Activated T-cell treated with anti-CD3 and anti-CD28 coated beads, Interleukin-2, amount 50 U/mL, for 1 hour (primary cell): ENCODE data around the gene NPR1.
A peak's percentile ranks its signal among the peaks of the same experiment; 100 is the strongest.
"Not testable (repeated sequence)": the region's sequence is repeated elsewhere in the genome, so short reads cannot be mapped to it uniquely, and the experiment has no call there.

Source experiments
- DNase-seq: peaks from one replicate; pipeline ENCODE4 v3.0.0-alpha.2; 2020

Gene NPR1

DNA sequence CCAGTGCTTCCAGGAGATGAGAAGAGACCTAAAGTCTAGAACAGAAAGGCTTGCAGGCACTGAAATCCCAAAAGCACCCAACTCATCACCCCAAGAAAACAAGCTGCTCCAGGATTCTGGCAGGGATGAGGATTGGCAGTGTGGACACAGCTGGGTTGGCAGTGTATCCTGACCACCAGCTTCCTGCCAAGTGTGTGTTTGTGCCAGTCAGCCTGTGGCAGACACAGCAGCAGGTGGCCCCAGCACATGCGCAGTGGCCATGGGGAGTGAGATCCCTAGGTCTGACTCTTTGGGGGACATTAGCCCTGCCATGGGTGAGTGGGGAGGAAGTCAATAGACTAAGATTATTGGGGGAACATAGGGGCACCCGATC lies 28.6 kb upstream of the NPR1 start:
- no peak for DNase-seq

DNA sequence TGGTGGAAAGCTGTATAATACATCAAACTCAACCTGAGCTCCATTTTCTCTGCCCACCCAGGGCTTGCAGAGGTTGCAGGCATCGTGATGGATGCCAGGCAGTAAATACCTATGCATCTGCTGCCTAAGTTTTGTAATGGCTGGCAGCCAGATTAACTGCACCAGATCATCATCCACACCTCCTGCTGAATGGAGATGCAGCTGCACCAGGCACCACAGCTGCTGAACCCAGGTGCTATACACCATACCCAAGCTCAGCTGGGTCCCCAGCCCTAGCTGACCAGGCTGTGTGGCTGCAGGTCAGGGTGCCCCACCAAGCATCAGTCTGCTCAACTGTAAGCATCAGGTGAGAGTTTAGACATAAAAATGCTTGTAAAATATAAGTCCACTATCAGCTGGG lies 26.7 kb upstream of the NPR1 start:
- no peak for DNase-seq

DNA sequence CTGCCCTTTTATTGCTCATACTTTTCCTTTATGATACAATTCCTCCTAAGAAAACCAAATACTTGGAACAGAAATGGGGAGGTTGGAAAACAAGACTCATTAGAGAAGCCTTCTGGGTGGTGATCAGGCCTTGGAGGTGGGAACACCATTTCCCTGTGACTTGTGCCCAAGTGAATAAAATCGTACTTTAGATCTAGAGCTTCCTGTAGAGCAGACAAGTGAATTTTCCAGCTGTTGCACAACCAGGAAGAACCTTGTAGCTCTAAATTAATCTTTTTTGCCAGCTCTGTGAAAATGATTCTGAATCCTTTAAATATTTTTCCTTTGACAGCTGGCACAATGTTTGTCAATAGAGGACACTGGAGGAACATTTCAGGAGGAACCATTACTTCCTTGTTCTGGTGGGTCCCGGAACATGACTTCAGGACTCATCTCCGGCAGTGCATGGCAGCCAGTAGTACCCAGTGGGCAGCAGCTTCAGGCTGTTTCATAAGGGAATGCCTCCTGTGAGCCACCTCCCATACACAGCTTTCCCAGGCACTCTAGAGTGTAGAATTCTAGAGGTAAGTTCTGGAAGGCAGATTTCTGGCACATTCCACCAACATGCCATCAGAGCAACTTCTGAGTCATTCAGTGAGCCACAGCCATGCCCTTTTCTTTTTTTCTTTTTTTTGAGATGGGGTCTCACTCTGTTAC lies 25.5 kb upstream of the NPR1 start:
- no peak for DNase-seq

DNA sequence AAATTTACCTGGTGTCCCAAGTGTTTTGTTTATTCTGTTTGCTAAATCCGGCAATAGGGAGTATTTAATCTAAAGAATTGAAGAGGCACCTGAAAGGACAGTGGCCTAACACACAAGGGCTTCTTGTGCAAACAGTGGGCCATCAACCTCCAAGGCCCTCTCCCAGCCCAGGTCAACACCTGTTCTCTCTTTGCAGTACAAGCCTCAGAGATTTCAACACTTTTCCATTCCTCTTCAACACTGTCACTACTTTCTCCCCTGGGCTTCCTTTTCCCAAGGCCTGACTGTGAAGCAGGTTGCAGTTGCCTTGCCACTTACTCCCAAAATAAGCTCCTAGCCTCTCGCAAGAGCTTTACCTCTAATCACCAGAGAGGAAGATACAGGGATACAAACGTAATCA lies 23.2 kb upstream of the NPR1 start:
- no peak for DNase-seq

- DNase-seq = peak; percentile 92
These were observed 19.9 kb upstream of the NPR1 start, which contains the start of gene SNAPIN for GRCh38 chr1:153658400-153659174. Gene SNAPIN (plus strand): TSS chr1:153658703. CDS start chr1:153658744, 41 bp downstream.

GRCh38 chr1:153659175-153659534 lies 19.3 kb upstream of the NPR1 start:
- no peak for DNase-seq

- DNase-seq = no peak
These were observed 18.8 kb upstream of the NPR1 start for GRCh38 chr1:153659656-153660055.

DNA sequence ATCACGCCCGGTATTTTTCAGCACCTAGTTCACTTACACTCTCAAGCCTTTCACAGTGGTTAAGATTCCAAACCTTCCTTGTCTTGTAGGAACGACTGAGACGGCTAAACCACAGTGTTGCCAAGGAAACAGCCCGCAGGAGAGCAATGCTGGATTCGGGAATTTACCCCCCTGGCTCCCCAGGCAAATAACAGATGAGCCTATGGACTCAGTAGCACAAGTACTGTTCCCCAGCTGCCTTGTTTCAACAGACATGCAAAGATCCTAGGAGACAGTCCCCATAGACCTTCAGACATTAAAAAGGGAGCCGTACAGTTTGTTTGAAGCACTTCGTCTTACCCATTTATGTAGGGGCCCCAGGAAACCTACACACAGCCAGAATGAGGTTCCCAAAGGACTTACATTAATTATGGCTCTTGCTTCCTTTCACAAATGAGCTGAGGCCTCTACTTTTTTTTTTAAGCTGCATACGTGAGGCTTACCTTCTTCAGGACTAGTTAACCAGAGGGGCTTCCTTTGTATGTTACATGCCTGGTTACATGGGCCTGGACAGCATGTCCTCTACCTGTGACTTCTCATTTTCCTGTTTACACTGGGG lies 17.3 kb upstream of the NPR1 start:
- no peak for DNase-seq

DNA sequence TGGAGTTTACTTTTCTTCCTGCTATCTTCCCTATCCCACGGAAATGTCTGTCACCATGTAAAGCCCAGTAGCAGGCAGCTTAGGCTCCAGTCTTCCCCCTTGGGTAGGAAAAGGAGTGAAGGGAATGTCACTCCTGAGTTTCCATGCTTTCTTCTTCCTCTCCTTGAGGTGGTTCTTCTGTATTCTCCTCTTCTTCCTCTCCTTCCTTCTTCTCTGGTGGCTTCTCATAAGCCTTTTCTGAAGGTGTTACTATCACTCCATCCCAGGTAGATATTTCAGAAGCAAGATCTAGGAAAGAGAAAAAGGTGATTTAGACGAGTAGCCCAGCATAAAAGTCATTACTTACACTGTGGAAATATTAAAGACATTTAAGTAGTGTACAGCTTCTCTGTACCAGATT lies 16.2 kb upstream of the NPR1 start:
- DNase-seq = no peak

GRCh38 chr1:153663211-153663610 lies 15.3 kb upstream of the NPR1 start:
- DNase-seq = no peak

DNA sequence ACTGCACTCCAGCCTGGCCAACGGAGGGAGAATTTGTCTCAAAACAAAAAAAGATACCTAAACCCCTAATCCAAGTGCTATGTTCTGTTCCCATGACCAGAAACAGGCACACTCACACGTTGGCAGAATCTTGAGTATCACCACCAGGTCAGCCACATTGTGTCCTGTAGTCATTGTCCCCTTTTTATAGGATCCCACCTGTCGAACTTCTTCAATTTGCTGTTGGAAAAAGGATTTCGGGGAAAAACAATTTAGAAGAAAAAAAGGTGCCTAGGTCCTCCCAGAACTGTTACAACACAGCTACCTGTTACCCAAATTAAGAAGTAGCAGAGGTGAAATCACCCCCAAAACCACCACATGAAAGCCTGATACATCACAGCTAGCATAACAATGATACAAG lies 11.0 kb upstream of the NPR1 start:
- no peak for DNase-seq

DNA sequence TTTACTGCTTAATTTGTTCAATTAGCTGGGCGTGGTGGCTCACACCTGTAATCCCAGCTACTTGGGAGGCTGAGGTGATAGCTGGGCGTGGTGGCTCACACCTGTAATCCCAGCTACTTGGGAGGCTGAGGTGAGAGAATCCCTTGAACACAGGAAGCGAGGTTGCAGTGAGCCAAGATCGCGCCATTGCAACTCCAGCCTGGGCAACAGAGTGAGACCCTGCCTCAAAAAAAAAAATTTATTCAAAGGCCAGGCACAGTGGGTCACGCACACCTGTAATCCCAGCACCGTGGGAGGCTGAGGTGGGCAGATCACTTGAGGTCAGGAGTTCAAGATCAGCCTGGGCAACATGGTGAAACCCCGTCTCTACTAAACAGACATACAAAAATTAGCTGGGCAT lies 9.8 kb upstream of the NPR1 start:
- DNase-seq = not testable (repeated sequence)

- DNase-seq = no peak
These were observed 8.9 kb upstream of the NPR1 start for GRCh38 chr1:153669606-153670005.

DNA sequence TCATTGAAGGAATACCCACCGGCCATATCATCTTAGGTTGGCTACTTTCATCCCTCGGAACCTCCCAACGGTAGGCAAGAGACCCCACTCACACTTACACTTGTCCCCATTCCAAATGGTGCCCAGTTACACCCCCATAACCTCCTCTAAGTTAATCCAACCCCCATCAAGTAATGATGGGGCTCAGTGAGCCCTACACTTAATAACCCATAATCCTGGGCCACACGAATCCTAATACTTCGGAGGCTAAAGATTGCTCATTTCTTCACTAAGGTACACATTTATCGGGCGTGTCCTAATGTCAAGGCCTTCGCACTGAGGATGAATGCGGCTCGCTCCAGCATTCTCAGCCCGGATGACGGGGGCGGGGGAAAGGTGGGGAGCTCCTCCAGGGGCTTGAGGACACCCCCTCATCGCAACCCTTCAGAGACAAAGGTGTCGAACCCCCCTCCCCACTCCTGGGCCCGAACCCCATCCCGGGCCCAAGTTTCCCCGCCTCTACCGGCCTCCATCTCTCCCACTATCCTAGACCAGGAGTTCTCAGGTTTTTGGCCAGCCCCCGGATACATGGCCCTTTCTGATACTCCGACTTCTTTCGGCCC lies 8.1 kb upstream of the NPR1 start:
- DNase-seq = no peak

DNA sequence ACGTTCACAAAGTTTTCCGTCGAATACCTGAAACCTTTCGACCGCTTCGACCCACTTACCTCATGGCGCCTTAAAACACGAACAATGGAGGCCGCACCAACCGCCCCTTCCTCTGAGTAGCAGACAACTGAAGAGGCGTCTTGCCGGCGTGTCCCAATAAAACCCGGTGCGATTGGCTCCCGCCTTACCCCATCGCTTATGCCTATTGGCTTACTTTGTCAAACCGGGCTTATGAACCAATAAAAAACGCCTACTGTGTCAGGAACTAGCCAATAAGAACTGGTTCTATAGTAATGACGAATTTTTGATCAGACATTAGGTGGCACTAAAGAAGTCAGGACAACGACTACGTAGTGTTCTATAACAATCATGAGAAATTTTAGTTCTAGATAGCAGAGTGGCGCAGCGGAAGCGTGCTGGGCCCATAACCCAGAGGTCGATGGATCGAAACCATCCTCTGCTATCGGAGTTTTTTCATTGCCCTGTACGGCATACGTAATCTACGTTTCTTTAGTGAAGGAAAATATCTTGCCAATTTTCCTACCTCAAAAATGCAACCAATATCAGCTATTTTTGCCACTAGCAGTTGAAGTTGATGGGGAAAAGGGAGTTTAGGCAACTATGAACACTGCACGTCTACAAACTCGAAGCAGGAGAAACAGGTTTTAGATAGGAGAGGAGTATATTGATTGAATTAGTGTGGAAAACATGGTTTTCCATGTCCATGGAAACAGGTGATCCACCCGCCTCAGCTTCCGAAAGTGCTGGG lies 7.4 kb upstream of the NPR1 start, which contains the start of gene ILF2:
Gene ILF2 (minus strand): TSS at position 135 of the 769 bp plus-strand sequence. CDS start 71 bp downstream, at position 64.
- DNase-seq = peak; percentile 96

DNA sequence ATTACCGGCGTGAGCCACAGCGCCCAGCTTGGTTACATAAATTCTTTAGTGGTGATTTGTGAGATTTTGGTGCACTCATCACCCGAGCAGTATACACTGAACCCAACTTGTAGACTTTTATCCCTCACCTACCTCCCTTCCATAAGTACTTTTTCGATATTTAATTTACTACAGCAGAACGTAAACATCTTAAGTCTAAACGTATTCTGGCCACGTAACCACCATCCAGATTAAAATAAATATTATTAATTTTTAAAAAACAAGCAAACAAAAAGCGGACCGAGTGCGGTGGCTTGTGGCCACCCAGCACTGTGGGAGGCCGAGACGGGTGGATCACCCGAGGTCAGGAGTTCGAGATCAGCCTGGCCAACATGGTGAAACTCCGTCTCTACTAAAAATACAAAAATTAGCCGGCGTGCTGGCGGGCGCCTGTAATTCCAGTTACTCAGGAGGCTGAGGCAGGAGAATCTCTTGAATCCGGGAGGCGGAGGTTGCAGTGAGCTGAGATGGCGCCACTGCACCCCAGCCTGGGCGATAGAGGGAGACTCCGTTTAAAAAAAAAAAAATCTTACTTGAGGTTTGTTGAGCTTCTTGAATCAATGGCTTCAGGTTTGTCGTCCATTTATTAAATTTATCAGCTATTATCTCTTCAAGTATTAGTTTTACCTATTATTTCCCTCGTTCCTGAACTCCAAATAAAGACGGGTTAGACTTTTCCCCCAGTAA lies 6.7 kb upstream of the NPR1 start:
- peak; percentile 62 for DNase-seq

- no peak for DNase-seq
These were observed 5.0 kb upstream of the NPR1 start for GRCh38 chr1:153673511-153673910.

DNA sequence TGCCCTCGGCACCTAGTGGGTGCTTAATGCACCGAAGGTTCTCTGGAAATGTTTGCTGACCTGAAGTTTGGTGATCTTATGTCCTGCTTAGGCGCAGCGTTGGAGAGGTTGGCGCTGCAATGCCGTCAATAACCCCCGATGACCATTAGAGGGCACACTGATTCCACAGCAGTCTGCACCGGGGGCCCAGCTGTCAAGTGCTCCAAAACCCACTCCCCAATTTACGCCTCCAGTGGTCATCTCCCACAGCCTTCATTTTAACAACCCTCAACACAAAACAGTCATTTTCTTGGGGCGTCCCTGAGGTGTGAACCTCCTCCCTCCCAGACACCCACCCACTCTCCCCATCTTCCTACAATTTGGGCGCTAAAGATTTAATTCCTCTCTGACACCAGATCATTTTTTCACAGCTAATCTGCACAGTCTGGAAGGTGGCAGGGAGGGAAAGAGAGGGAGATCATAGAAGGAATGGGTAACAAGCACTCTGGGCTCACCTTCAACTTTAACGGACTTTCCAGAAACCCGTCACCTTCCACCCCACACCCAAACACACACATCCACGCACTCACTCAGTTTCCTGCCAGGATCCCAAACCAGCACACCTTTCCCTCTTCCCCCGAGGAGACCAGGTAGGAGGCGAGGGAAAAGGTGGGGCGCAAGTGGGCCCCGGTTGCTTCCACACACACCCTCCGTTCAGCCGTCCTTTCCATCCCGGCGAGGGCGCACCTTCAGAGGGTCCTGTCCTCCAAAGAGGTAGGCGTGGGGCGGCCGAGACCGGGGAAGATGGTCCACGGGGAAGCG lies 570 bp upstream of the NPR1 start:
- DNase-seq = peak; percentile 54

DNA sequence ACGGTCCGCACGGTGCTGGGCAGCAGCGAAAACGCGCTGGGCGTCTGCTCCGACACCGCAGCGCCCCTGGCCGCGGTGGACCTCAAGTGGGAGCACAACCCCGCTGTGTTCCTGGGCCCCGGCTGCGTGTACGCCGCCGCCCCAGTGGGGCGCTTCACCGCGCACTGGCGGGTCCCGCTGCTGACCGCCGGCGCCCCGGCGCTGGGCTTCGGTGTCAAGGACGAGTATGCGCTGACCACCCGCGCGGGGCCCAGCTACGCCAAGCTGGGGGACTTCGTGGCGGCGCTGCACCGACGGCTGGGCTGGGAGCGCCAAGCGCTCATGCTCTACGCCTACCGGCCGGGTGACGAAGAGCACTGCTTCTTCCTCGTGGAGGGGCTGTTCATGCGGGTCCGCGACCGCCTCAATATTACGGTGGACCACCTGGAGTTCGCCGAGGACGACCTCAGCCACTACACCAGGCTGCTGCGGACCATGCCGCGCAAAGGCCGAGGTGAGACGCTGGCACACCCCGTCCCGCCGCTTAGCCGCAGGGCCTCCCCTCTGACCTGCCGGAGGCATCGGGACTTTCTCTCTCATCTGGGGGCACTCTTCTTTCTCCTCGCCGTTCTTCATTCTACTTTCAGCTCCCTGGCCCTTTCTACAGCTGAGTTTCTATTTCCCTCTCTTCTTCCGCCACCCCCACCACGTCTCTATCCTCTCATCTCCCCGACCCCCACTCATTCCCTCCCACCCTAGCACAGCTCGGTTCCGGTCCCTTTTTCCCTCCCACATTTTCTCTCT lies 1.0 kb downstream of the NPR1 start:
- DNase-seq = peak; percentile 54

DNA sequence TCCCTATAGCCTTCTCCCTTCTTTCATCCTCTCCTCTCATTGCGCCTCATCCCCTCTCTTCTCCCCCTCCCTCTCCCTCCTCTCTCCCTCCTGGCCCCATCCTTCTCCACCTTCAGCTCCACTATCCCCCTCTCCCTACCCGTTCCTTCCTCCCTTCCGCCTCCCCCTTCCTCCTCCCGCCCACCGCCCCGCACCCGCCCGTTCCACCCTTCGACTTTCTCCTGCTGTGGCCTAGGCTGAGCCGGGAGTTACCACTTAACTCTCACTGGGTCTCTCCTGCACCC lies 1.6 kb downstream of the NPR1 start:
- no peak for DNase-seq

GRCh38 chr1:153682730-153683129 lies 4.2 kb downstream of the NPR1 start:
- DNase-seq = no peak
